Activated effector memory CD4-positive, alpha-beta T cell treated with anti-CD3 and anti-CD28 coated beads, Interleukin-2, amount 50 U/mL, for 16 hours (primary cell): ENCODE measurements around the gene EPHA8.

ENCODE experiments used
- DNase-seq: peaks from one replicate; pipeline ENCODE4 v3.0.0-alpha.2; 2020

EPHA8 gene

GRCh38 chr1:22625262-22625925, 62.1 kb downstream of the EPHA8 start:
- DNase-seq, result no peak

- DNase-seq, result no peak
Measured at GRCh38 chr1:22626237-22627157, 63.2 kb downstream of the EPHA8 start.

- no peak for DNase-seq
Measured at GRCh38 chr1:22627331-22627730, 64.0 kb downstream of the EPHA8 start.

- DNase-seq, result no peak
Measured at GRCh38 chr1:22628698-22629444, 65.6 kb downstream of the EPHA8 start.

- DNase-seq, result no peak
Measured at GRCh38 chr1:22629886-22630285, 66.6 kb downstream of the EPHA8 start.

- no peak for DNase-seq
Measured at GRCh38 chr1:22633697-22634463, 70.6 kb downstream of the EPHA8 start.

- no peak for DNase-seq
Measured at GRCh38 chr1:22635436-22635835, 72.1 kb downstream of the EPHA8 start.

GRCh38 chr1:22636353-22636752, 73.1 kb downstream of the EPHA8 start, which contains the start of gene C1QA:
Gene C1QA, plus strand, starts transcription at chr1:22636628. Its CDS starts 989 bp downstream, at chr1:22637617.
- no peak for DNase-seq

- DNase-seq, result no peak
Measured at GRCh38 chr1:22636927-22637326, 73.6 kb downstream of the EPHA8 start.

- DNase-seq, result no peak
Measured at GRCh38 chr1:22637907-22638445, 74.7 kb downstream of the EPHA8 start.

- no peak for DNase-seq
Measured at GRCh38 chr1:22638476-22639234, 75.4 kb downstream of the EPHA8 start.

- no peak for DNase-seq
Measured at GRCh38 chr1:22639286-22639685, 76.0 kb downstream of the EPHA8 start.

GRCh38 chr1:22641247-22641646, 78.0 kb downstream of the EPHA8 start:
- no peak for DNase-seq

- peak; percentile 87 for DNase-seq
Measured at GRCh38 chr1:22641906-22642636, 78.8 kb downstream of the EPHA8 start.

- DNase-seq, result no peak
Measured at GRCh38 chr1:22643381-22643780, 80.1 kb downstream of the EPHA8 start, which contains the start of gene C1QC. Gene C1QC, plus strand, starts transcription at chr1:22643633. Its CDS starts 391 bp downstream, at chr1:22644024.

GRCh38 chr1:22643928-22644327, 80.6 kb downstream of the EPHA8 start:
- DNase-seq, result no peak

GRCh38 chr1:22645931-22646330, 82.6 kb downstream of the EPHA8 start:
- no peak for DNase-seq

- DNase-seq, result no peak
Measured at GRCh38 chr1:22646384-22646783, 83.1 kb downstream of the EPHA8 start.

GRCh38 chr1:22650089-22650693, 86.9 kb downstream of the EPHA8 start:
- DNase-seq, result no peak
